A673 (cell line): ENCODE data around the gene SLC35A2. TPM values are rescaled to one million over a fixed set of nuclear protein-coding genes. Genes with fewer than 3 reads are reported as not detected.

Source experiments
- BruUV-seq: library from RNA; stranded (reverse); fragments of 400-500 nt; replicated peaks from 2 replicates; lab custom pipeline; 2021; lab: Mats Ljungman, UMichigan
- CTCF ChIA-PET: fragments of 300-600 bp; sonication (Branson Sonifier 250); formaldehyde crosslinking; loops from one replicate; lab custom pipeline; 2022; ENCODE audit warnings: antibody characterized with exemption; lab: Charles Lee
- POLR2A ChIA-PET: fragments of 300-600 bp; sonication (Branson Sonifier 250); formaldehyde crosslinking; loops from one replicate; lab custom pipeline; 2022; ENCODE audit warnings: antibody characterized with exemption; ENCODE audit not compliant: low non-redundant PET; lab: Charles Lee
- DNase-seq: peaks from one replicate; pipeline ENCODE4 v3.0.0-alpha.2; 2015; ENCODE audit warnings: low spot score
- H3K27ac ChIP-seq: fragments of 200-600 bp; sonication (generic); 2 replicates; pipeline ENCODE4 v1.5.1; 2016; ENCODE audit warnings: mixed run types, low read depth, mild to moderate bottlenecking, mixed read lengths, antibody characterized with exemption, low read length; ENCODE audit not compliant: poor library complexity, severe bottlenecking
- H3K27me3 ChIP-seq: fragments of 200-600 bp; sonication (generic); replicated peaks from 2 replicates; pipeline ENCODE4 v1.6.1; 2017; ENCODE audit warnings: mixed run types, low read depth, mild to moderate bottlenecking, mixed read lengths, antibody characterized with exemption, low read length; ENCODE audit not compliant: insufficient read depth, poor library complexity
- H3K36me3 ChIP-seq: fragments of 200-600 bp; sonication (generic); 2 replicates; pipeline ENCODE4 v1.6.1; 2016; ENCODE audit warnings: mixed run types, mild to moderate bottlenecking, mixed read lengths, antibody characterized with exemption, low read length; ENCODE audit not compliant: insufficient read depth, poor library complexity, severe bottlenecking
- H3K4me1 ChIP-seq: fragments of 200-600 bp; sonication (generic); 2 replicates; pipeline ENCODE4 v1.6.1; 2017; ENCODE audit warnings: mixed run types, mild to moderate bottlenecking, mixed read lengths, antibody characterized with exemption, low read length; ENCODE audit not compliant: insufficient read depth, poor library complexity, severe bottlenecking
- H3K4me3 ChIP-seq: fragments of 200-600 bp; sonication (generic); 2 replicates; pipeline ENCODE4 v1.5.1; 2016; ENCODE audit warnings: low read depth, mixed run types, mild to moderate bottlenecking, mixed read lengths, low read length; ENCODE audit not compliant: poor library complexity, severe bottlenecking
- H3K9me3 ChIP-seq: fragments of 200-600 bp; sonication (generic); 2 replicates; pipeline ENCODE4 v1.6.1; 2016; ENCODE audit warnings: mixed run types, low read depth, mild to moderate bottlenecking, mixed read lengths, antibody characterized with exemption, low read length; ENCODE audit not compliant: poor library complexity, severe bottlenecking
- CTCF ChIP-seq: fragments of 300-800, 200-600 bp; sonication (generic); conservative IDR thresholded peaks from 2 replicates; pipeline ENCODE4 v1.5.1; 2017; ENCODE audit warnings: low read depth, mild to moderate bottlenecking, antibody characterized with exemption, low read length, moderate library complexity, mixed read lengths
- EZH2 ChIP-seq: fragments of 200-600 bp; sonication (generic); IDR thresholded peaks from 2 replicates; pipeline ENCODE4 v1.6.1; 2017; ENCODE audit warnings: borderline replicate concordance, low read depth, mild to moderate bottlenecking, mixed read lengths, antibody characterized with exemption, low read length; ENCODE audit not compliant: poor library complexity, severe bottlenecking
- intact Hi-C: fragments of 100-400 bp; cut with micrococcal nuclease; formaldehyde crosslinking; loops from one replicate; pipeline ENCODE4 v1.10.0; 2022; ENCODE audit not compliant: unreplicated experiment
- total RNA-seq: library from RNA; stranded (reverse); gene quantifications from 2 replicates; pipeline ENCODE4 v1.2.3, GENCODE V29; 2021

The SLC35A2 gene
- total RNA-seq, 1 experiment from 2014 or later, result 30.4 TPM

- intact Hi-C loops, result loop anchor here (10.0 kb wide), 1 partner anchor 92 kb away; the partner anchor contains the start of gene HDAC6
- DNase-seq, result peak; percentile 67
- POLR2A ChIA-PET, result no interaction called here
- Histone ChIP-seq H3K27me3 (no peaks in the 10 kb centered on the region), H3K4me1 (peaks cover 5% of the 10 kb centered on the region), H3K9me3 (no peaks in the 10 kb centered on the region), H3K4me3 (peak overlapping the region; percentile 70), H3K27ac (peak overlapping the region; percentile 94), H3K36me3 (peaks cover under 1% of the 10 kb centered on the region)
- no TSS peak for BruUV-seq
- CTCF ChIA-PET, result no interaction called here
- TF ChIP-seq EZH2 (no peak), CTCF (no peak)
Observed at GRCh38 chrX:48896611-48897011, 14.8 kb downstream of the SLC35A2 start.

- H3K27ac ChIP-seq, result no peak overlapping the region
- ChIA-PET POLR2A (no interaction called here), CTCF (interaction anchor here (0.7 kb wide), 1 partner anchor 1861 kb away, joined by 4 read pairs; no protein-coding TSS in a partner anchor)
- peaks cover 5% of the 10 kb centered on the region for H3K4me1 ChIP-seq
- no peak for DNase-seq
- TF ChIP-seq EZH2, result no peak
- TF ChIP-seq CTCF, result no peak
- H3K27me3 ChIP-seq, result no peaks in the 10 kb centered on the region
- H3K36me3 ChIP-seq, result no peaks in the 10 kb centered on the region
- intact Hi-C loops, result loop anchor here (10.0 kb wide), 1 partner anchor 90 kb away; the partner anchor contains the start of gene HDAC6
- H3K9me3 ChIP-seq, result no peaks in the 10 kb centered on the region
- H3K4me3 ChIP-seq, result no peak overlapping the region
- BruUV-seq, result no TSS peak
Observed at GRCh38 chrX:48894891-48895290, 16.6 kb downstream of the SLC35A2 start.

- BruUV-seq, result no TSS peak
- H3K27ac ChIP-seq, result no peak overlapping the region
- H3K4me3 ChIP-seq, result no peak overlapping the region
- no peak for DNase-seq
- no peaks in the 10 kb centered on the region for H3K9me3 ChIP-seq
- H3K27me3 ChIP-seq, result no peaks in the 10 kb centered on the region
- TF ChIP-seq CTCF (no peak), EZH2 (no peak)
- CTCF ChIA-PET, result no interaction called here
- intact Hi-C loops, result loop anchor here (10.0 kb wide), 1 partner anchor 89 kb away; the partner anchor contains the start of gene HDAC6
- H3K4me1 ChIP-seq, result no peaks in the 10 kb centered on the region
- POLR2A ChIA-PET, result interaction anchor here (0.6 kb wide), 1 partner anchor 52 kb away, joined by 4 read pairs; no protein-coding TSS in a partner anchor
- no peaks in the 10 kb centered on the region for H3K36me3 ChIP-seq
Observed at GRCh38 chrX:48893556-48894348, 17.7 kb downstream of the SLC35A2 start.
